Measurements from ENCODE around the gene C1GALT1. TPM values are rescaled to one million over a fixed set of nuclear protein-coding genes. Genes with fewer than 3 reads are reported as not detected.

The C1GALT1 gene
- total RNA-seq, 1 experiment from 2014 or later, result 54.2 TPM

GRCh38 chr7:7249814-7250213, 67.5 kb downstream of the C1GALT1 start:
- no peaks in the 10 kb centered on the region for H3K27me3 ChIP-seq (ENCODE audit: insufficient read depth, low read depth)
- no peaks in the 10 kb centered on the region for H3K9me2 ChIP-seq (ENCODE audit: insufficient read depth)
- TF ChIP-seq EZH2 (IDR thresholded peaks at IDR 0.05; ENCODE audit: low read depth) (no peak), CTCF (conservative IDR thresholded peaks at IDR 0.05) (no peak)
- H4K20me1 ChIP-seq (ENCODE audit: insufficient read depth), result no peaks in the 10 kb centered on the region
- H3K27ac ChIP-seq, result no peak overlapping the region
- ChIA-PET POLR2A (ENCODE audit: unreplicated experiment) (no interaction called here), CTCF (no interaction called here)
- DNase-seq, result no peak
- no peaks in the 10 kb centered on the region for H3F3A ChIP-seq (ENCODE audit: insufficient read depth, low read depth)
- intact Hi-C loops (cut with micrococcal nuclease; ENCODE audit: unreplicated experiment), result no loop called here
- no peak overlapping the region for H2AFZ ChIP-seq
- no TSS peak for BruUV-seq (replicated peaks)
- no peaks in the 10 kb centered on the region for H3K79me2 ChIP-seq (ENCODE audit: low read depth)
- no peak overlapping the region for H3K4me2 ChIP-seq
- H3K4me3 ChIP-seq, result no peak overlapping the region
- no peaks in the 10 kb centered on the region for H3K36me3 ChIP-seq (ENCODE audit: low read depth)
- H3K9me3 ChIP-seq (ENCODE audit: insufficient read depth, low read depth), result 0 out of 2 replicates have a peak, but pooled peaks cover 4% of the 10 kb centered on the region
- H3K4me1 ChIP-seq (replicated peaks; ENCODE audit: insufficient read depth), result no peaks in the 10 kb centered on the region

- Histone ChIP-seq H4K20me1 (ENCODE audit: insufficient read depth) (no peaks in the 10 kb centered on the region), H3K9me3 (ENCODE audit: insufficient read depth, low read depth) (no peaks in the 10 kb centered on the region), H2AFZ (no peak overlapping the region), H3K4me1 (replicated peaks; ENCODE audit: insufficient read depth) (no peaks in the 10 kb centered on the region), H3K27ac (no peak overlapping the region), H3K36me3 (ENCODE audit: low read depth) (no peaks in the 10 kb centered on the region), H3F3A (ENCODE audit: insufficient read depth, low read depth) (no peaks in the 10 kb centered on the region), H3K79me2 (ENCODE audit: low read depth) (no peaks in the 10 kb centered on the region), H3K9me2 (ENCODE audit: insufficient read depth) (no peaks in the 10 kb centered on the region), H3K4me2 (no peak overlapping the region), H3K4me3 (no peak overlapping the region), H3K27me3 (ENCODE audit: insufficient read depth, low read depth) (no peaks in the 10 kb centered on the region)
- BruUV-seq (replicated peaks), result no TSS peak
- CTCF ChIA-PET, result no interaction called here
- POLR2A ChIA-PET (ENCODE audit: unreplicated experiment), result interaction anchor here (0.7 kb wide), 1 partner anchor 84 kb away, joined by 4 read pairs; no protein-coding TSS in a partner anchor
- no peak for DNase-seq
- TF ChIP-seq CTCF (conservative IDR thresholded peaks at IDR 0.05), result no peak
- TF ChIP-seq EZH2 (IDR thresholded peaks at IDR 0.05; ENCODE audit: low read depth), result no peak
- intact Hi-C loops (cut with micrococcal nuclease; ENCODE audit: unreplicated experiment), result no loop called here
These were observed 69.4 kb downstream of the C1GALT1 start for GRCh38 chr7:7251742-7252141.

GRCh38 chr7:7254319-7254718, 72.0 kb downstream of the C1GALT1 start:
- H3K4me3 ChIP-seq, result no peak overlapping the region
- no peaks in the 10 kb centered on the region for H3K79me2 ChIP-seq (ENCODE audit: low read depth)
- no peaks in the 10 kb centered on the region for H4K20me1 ChIP-seq (ENCODE audit: insufficient read depth)
- intact Hi-C loops (cut with micrococcal nuclease; ENCODE audit: unreplicated experiment), result no loop called here
- no peaks in the 10 kb centered on the region for H3K9me2 ChIP-seq (ENCODE audit: insufficient read depth)
- H3K9me3 ChIP-seq (ENCODE audit: insufficient read depth, low read depth), result no peaks in the 10 kb centered on the region
- H2AFZ ChIP-seq, result no peak overlapping the region
- H3F3A ChIP-seq (ENCODE audit: insufficient read depth, low read depth), result no peaks in the 10 kb centered on the region
- POLR2A ChIA-PET (ENCODE audit: unreplicated experiment), result no interaction called here
- BruUV-seq (replicated peaks), result no TSS peak
- H3K27ac ChIP-seq, result no peak overlapping the region
- CTCF ChIA-PET, result no interaction called here
- no peaks in the 10 kb centered on the region for H3K36me3 ChIP-seq (ENCODE audit: low read depth)
- H3K4me1 ChIP-seq (replicated peaks; ENCODE audit: insufficient read depth), result no peaks in the 10 kb centered on the region
- H3K4me2 ChIP-seq, result no peak overlapping the region
- H3K27me3 ChIP-seq (ENCODE audit: insufficient read depth, low read depth), result no peaks in the 10 kb centered on the region
- TF ChIP-seq CTCF (conservative IDR thresholded peaks at IDR 0.05) (no peak), EZH2 (IDR thresholded peaks at IDR 0.05; ENCODE audit: low read depth) (no peak)
- no peak for DNase-seq
